Renal cortex interstitium (tissue), 11 donors: Measurements from ENCODE around the gene UNC5C. TPM values are rescaled to one million over a fixed set of nuclear protein-coding genes. Genes with fewer than 3 reads are reported as not detected.

Experiments used
- DNase-seq, 11 donors: peaks; one replicate each; pipeline ENCODE4 v3.0.0-alpha.2; 2013; ENCODE audit warnings: low read depth in 9 of 11, low spot score in 4 of 11; ENCODE audit errors: extremely low read depth in 1 of 11
- polyA plus RNA-seq, 3 donors: library from polyadenylated mRNA; unstranded; fragments of 120-200 nt; gene quantifications; one replicate each; pipeline ENCODE4 v1.2.1, GENCODE V29; 2013; ENCODE audit not compliant: insufficient read length in 3 of 3

Gene UNC5C
- polyA plus RNA-seq, 3 donors, result 34.1 to 43.8 (median 41.3) TPM

- DNase-seq, result peak in 2 of 11 donors; percentile 55 to 66
These were observed 707 bp upstream of the UNC5C start for GRCh38 chr4:95549246-95550114.

DNA sequence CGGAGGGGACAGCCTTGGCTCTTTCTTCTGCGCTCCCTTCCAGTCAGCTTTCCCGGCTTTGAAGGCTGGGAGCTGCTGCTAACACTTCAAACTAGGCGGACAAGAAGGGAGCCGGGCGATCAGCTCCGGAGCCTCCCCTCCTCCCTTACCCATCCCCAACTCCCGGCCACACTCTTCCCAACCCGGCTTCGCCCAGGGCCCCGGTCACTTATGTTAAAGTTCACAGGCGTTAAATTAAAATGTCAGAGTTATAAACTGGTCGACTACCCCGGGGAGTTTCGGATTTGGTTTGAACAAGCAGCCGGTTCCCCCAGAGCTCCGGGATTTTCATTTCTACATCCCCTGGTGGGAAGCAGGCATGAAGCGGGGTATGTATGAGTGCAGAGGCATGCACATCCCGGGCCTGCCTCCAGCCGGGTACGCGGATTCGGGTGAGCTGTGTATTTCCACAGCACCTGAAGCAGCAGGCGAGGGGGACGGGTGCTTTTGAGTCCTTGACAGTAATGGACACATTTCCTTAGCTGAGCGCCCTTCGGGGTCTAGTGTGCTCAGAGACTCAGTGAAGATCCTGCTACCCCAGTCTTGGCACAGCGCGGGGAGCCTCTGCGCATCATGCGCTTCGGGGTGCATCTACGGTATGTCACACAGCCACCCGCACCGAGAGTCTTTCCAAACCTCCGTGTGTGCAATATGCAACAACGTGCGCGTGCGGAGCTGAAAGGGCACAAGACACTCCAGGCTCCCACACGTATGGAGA is 880 bp downstream of the UNC5C start:
- DNase-seq, result no peak

DNA sequence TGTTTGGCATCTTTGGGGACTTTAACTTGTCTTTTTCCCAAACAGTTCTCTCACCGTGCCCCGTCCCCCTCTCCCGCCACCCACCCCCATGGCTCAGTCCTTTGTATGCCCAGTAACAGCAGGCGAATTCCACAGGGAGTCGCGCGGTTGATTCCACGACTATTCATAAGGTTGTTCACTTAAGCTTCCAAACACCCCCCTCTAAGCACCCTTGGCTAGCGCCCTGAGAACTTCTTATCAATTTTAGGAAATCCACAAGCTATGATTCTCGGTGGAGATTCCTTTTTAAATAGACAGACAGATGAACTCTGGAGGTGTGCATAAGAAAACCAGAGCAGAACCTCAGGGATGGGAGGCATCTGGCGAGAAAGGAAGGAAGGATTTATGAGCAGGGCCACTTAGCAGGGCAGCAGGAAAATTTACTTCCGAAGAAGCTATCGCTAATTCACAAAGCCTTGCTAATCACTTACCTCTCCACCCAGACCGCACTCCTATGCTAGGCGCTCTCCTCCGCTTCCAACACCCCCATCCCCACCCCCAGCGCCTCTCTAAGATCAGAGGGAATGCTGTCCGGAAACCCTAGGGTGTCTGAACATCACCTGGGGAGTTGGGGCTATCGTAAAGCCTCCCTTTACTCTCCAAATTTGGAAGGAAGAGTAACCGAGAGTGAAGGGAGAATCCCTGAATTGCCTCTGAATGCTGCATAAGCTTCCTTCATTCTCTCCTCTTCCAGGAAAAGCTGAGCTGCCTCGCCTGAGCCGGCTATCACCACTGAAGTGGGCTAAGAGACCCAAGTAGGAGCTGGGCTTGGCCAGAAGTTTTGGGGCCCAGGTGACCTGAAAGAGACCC is 1.7 kb downstream of the UNC5C start:
- no peak for DNase-seq

- no peak for DNase-seq
These were observed 2.6 kb downstream of the UNC5C start for GRCh38 chr4:95546221-95546620.

GRCh38 chr4:95545546-95545945 is 3.2 kb downstream of the UNC5C start:
- DNase-seq, result no peak

GRCh38 chr4:95544113-95545103 is 4.4 kb downstream of the UNC5C start:
- no peak for DNase-seq

DNA sequence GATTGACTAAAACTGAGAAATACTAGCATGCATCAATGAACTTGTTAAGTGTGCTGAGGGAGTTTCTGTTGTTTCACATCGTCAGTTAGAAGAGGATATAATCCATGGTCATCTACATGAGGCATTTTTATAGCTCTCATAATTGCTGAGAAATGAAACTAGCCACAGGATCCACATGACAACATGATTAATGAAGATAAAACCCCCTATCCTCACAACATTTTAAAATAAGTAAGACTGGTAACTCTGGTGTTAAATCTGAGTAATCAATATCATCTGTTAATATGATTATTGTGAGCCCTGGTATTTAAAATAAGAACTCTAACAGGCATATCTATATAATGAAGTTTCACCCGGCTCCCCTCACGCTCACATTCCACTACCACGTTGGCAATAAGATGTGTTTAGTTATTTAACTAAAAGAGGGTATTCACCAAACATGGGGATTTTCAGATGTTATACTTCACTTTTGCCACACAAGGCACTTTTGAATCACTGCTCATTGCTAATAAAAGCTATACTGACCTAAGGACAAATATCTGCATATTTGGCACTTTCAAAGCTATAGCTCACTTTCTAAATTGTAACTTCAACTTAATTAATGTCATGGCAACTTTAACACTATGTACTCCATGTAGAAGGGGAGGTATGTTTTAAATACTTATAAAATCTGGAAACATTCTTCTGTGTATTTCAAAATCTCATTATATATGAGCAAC is 6.7 kb downstream of the UNC5C start:
- DNase-seq, result no peak

DNA sequence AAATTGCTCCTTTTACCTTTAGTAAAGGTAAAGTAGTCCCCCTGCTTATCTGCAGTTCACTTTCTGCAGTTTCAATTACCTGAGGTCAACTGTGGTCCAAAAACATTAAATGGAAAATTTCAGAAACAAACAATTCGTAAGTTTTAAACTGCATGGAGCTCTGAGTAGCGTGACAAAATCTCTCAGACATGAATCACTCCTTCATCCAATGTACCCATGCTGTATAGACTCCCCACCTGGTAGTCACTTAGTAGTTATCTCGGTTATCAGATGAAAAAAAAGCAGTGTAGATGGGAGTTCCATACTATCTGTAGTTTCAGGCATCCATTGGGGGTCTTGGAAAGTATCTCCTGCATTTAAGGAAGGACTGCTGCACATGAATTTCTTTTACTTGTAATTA is 7.7 kb downstream of the UNC5C start:
- DNase-seq, result no peak

GRCh38 chr4:95540227-95540626 is 8.5 kb downstream of the UNC5C start:
- no peak for DNase-seq

GRCh38 chr4:95539106-95539505 is 9.7 kb downstream of the UNC5C start:
- no peak for DNase-seq

DNA sequence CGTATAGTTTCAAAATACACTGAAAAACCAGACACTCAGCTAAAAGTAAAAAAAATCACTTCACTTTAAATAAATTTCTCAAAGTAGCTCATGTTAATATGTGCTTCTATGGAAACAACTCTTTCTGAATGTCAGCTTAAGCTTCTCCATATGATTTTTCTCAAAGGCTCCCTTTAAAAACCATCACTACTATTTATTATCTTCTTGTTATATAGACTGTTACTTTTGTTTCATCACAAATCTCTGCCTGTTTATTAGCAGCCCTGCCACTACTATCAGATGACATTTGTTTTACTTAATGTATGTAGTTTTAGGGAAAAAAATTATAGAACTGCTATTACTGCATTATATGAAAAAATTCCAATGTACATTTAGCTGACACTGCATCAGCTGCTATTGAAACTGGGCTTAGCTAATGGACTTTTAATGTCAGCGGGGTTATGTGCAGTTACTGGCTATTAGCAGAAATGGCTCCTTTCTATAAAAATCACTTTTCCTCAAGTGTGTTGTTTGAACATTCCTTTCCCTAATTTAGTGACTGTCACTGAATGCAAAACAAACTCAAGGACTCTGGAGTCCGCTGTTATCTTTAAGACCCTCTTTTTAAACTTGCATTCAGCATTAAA is 10.8 kb downstream of the UNC5C start:
- DNase-seq, result no peak

DNA sequence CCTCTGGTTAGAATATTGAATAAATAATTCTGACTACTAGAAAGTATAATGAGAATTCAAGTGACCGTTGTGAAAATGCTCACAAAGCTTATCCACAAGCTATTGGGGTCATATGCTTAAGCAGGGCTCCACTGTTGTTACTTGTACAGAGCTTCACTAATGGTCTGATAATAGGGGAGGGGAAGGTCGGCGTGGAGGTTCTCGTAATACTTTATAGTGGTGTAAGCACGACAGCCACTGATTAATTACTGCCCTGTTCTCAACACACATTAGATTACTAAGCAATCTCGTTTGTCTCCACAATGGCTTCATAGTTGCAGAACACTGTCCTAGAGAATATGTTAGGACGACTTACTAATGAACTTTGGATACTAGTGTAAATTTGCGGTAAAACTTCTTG is 11.6 kb downstream of the UNC5C start:
- DNase-seq, result no peak

GRCh38 chr4:95536650-95537049 is 12.1 kb downstream of the UNC5C start:
- no peak for DNase-seq

GRCh38 chr4:95535180-95535579 is 13.6 kb downstream of the UNC5C start:
- no peak for DNase-seq

- DNase-seq, result no peak
These were observed 14.7 kb downstream of the UNC5C start for GRCh38 chr4:95534032-95534431.

GRCh38 chr4:95533254-95533653 is 15.5 kb downstream of the UNC5C start:
- DNase-seq, result no peak

DNA sequence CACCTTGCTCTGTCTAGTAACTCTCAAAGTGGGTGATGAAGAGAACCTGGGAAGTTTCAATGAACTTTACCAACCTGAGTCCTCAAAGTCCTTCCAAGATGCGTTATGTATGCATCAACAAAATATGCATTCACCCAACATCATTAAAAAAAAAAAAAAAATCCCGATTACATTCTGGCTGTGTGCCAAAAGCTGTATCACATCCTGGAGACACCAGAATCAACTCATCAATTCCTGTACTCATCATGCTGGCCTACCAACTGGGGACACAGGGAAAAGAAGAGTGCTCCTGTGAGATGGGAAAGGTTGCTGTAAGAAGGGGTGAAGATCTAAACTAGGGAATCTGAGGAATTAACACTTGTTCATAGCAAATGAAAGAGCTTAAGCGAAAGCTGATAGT is 16.5 kb downstream of the UNC5C start:
- DNase-seq, result no peak
